Endothelial cell of umbilical vein (primary cell): ENCODE data around the gene CHD6.

Experiments used
- CTCF ChIP-seq, 2 donors: IDR thresholded peaks; 1 replicate in 1 of 2; 2 replicates in 1 of 2; pipeline ENCODE4 v1.5.1; 2011; ENCODE audit warnings: low read length in 2 of 2, mild to moderate bottlenecking in 2 of 2, moderate library complexity in 2 of 2, control low read depth in 1 of 2, inconsistent platforms in 1 of 2, low read depth in 1 of 2; ENCODE audit not compliant: insufficient read depth in 1 of 2; ENCODE audit errors: extremely low read depth in 1 of 2
- EZH2 ChIP-seq: IDR thresholded peaks from 2 replicates; pipeline ENCODE4 v1.6.1; 2012; ENCODE audit warnings: borderline replicate concordance, low read depth, mild to moderate bottlenecking, moderate library complexity, low read length, inconsistent platforms; ENCODE audit not compliant: severe bottlenecking
- FOS ChIP-seq: IDR thresholded peaks from 2 replicates; pipeline ENCODE4 v1.6.1; 2011; ENCODE audit warnings: mild to moderate bottlenecking, low read length, moderate library complexity, borderline replicate concordance; ENCODE audit not compliant: insufficient read depth
- POLR2A ChIP-seq: IDR thresholded peaks from 2 replicates; pipeline ENCODE4 v1.6.1; 2012; ENCODE audit warnings: low read depth, mild to moderate bottlenecking, control low read depth, low read length
- POLR2AphosphoS5 ChIP-seq: IDR thresholded peaks from 2 replicates; pipeline ENCODE4 v1.6.1; 2012; ENCODE audit warnings: low read depth, mild to moderate bottlenecking, control low read depth, low read length, moderate library complexity; ENCODE audit not compliant: insufficient read depth

GRCh38 chr20:41524980-41525613 is 93.1 kb downstream of the CHD6 start:
- TF ChIP-seq CTCF (IDR thresholded peaks at IDR 0.05; ENCODE audit: extremely low read depth in 1 of 2, insufficient read depth in 1 of 2, low read depth in 1 of 2, low read length in 2 of 2), result no peak
- no peak for TF ChIP-seq POLR2A
- TF ChIP-seq POLR2AphosphoS5, result no peak
- TF ChIP-seq EZH2, result no peak
- TF ChIP-seq FOS, result no peak
